ENCODE data around the gene BCAS3.

Gene BCAS3

GRCh38 chr17:61378658-61379456, 701.2 kb downstream of the BCAS3 start:
- no peak for DNase-seq

GRCh38 chr17:61379457-61380216, 702.0 kb downstream of the BCAS3 start:
- DNase-seq = no peak

GRCh38 chr17:61380217-61380835, 702.7 kb downstream of the BCAS3 start:
- no peak for DNase-seq

GRCh38 chr17:61380836-61381525, 703.3 kb downstream of the BCAS3 start:
- no peak for DNase-seq

GRCh38 chr17:61381537-61381936, 703.9 kb downstream of the BCAS3 start:
- no peak for DNase-seq

- DNase-seq = no peak
Observed at GRCh38 chr17:61382796-61383688, 705.4 kb downstream of the BCAS3 start.

GRCh38 chr17:61383689-61384201, 706.1 kb downstream of the BCAS3 start:
- DNase-seq = no peak

GRCh38 chr17:61384354-61384691, 706.7 kb downstream of the BCAS3 start:
- DNase-seq = no peak

- DNase-seq = no peak
Observed at GRCh38 chr17:61384692-61385576, 707.3 kb downstream of the BCAS3 start.

- no peak for DNase-seq
Observed at GRCh38 chr17:61385577-61386236, 708.1 kb downstream of the BCAS3 start.

GRCh38 chr17:61386251-61386650, 708.6 kb downstream of the BCAS3 start:
- no peak for DNase-seq

GRCh38 chr17:61387011-61387410, 709.4 kb downstream of the BCAS3 start:
- no peak for DNase-seq

- no peak for DNase-seq
Observed at GRCh38 chr17:61387511-61388305, 710.1 kb downstream of the BCAS3 start.

- DNase-seq = no peak
Observed at GRCh38 chr17:61388561-61389356, 711.1 kb downstream of the BCAS3 start.

- DNase-seq = no peak
Observed at GRCh38 chr17:61389670-61390478, 712.2 kb downstream of the BCAS3 start.

- no peak for DNase-seq
Observed at GRCh38 chr17:61390479-61390791, 712.8 kb downstream of the BCAS3 start.

- no peak for DNase-seq
Observed at GRCh38 chr17:61391595-61392291, 714.1 kb downstream of the BCAS3 start.
